ENCODE measurements around the gene ISL1. TPM values are rescaled to one million over a fixed set of nuclear protein-coding genes. Genes with fewer than 3 reads are reported as not detected.

Gene ISL1
- total and polyA plus RNA-seq, 2 of the 8 experiments (the other 6 are each of a cell fraction or from before 2014, with no cell fraction given), result 0.05 to 0.19 TPM

DNA sequence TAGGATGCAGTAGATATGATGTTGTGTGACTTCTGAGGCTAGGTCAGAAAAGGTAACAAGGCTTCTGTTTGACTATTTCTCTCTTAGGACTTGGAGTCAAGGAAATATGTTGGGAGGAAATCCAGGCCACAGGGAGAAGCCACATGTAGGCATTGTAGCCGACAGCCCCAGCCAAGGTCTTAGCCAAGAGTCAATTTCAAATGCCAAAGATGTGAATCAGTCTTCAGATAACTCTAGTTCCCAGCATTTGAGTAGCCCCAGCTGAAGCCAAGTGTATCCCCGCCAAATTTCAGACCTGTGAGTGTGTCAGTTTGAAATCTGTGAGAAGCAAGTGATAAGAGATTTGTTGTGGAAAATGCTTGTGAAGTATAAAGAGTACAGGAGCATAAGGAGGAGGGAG is 38.1 kb upstream of the ISL1 start:
- 94% methylated on average over 2 of the region's 2 CpGs; no CpG with 5 or more reads in 1 of the 2 experiments for WGBS, 2 experiments (ENCODE audit: extremely low coverage in 1 of 2, insufficient coverage in 1 of 2, insufficient read length in 1 of 2, insufficient replicate concordance in 2 of 2, low coverage in 1 of 2, low lambda C conversion rate in 2 of 2, missing lambda C conversion rate in 1 of 2)
- POLR2A ChIA-PET (ENCODE audit: partially characterized antibody), result interaction anchor here (0.6 kb wide), 1 partner anchor 752 kb away, joined by 3 read pairs; no protein-coding TSS in a partner anchor
- no peak overlapping the region for H3K27ac ChIP-seq (ENCODE audit: low read depth, low read length)
- H2BK5ac ChIP-seq (ENCODE audit: low read depth, low read length), result no peak overlapping the region
- DNase-seq (ENCODE audit: low read depth in 1 of 2, low spot score in 2 of 2) (no peak), FAIRE-seq (no peak)
- no peak overlapping the region for H4K8ac ChIP-seq (ENCODE audit: extremely low read depth, insufficient read depth, low read length)
- H3K79me2 ChIP-seq (ENCODE audit: control insufficient read depth in 1 of 2, insufficient read depth in 2 of 2, low read length in 2 of 2), result no peaks in the 10 kb centered on the region
- H3K36me3 ChIP-seq (ENCODE audit: control insufficient read depth in 2 of 4, insufficient read depth in 4 of 4, low read length in 3 of 4), result no peaks in the 10 kb centered on the region
- no peaks in the 10 kb centered on the region for H3K79me1 ChIP-seq (ENCODE audit: low read depth, low read length)
- H3K9me3 ChIP-seq (ENCODE audit: insufficient read depth in 2 of 2, low read depth in 1 of 2, low read length in 1 of 2), result peaks cover 12% of the 10 kb centered on the region in 2 experiments
- no peak overlapping the region for H4K91ac ChIP-seq (replicated peaks; ENCODE audit: insufficient read length, low read length)
- no peak overlapping the region for H3K4me3 ChIP-seq (ENCODE audit: extremely low read depth in 1 of 4, insufficient read depth in 2 of 4, low read depth in 3 of 4, low read length in 4 of 4)
- H3K23ac ChIP-seq (ENCODE audit: insufficient read length), result no peak overlapping the region
- CTCF ChIA-PET (ENCODE audit: partially characterized antibody), result interaction anchor here (0.6 to 1.2 kb wide), 2 partner anchors 351 to 382 kb away, joined by 3 to 4 read pairs; no protein-coding TSS in a partner anchor
- H4K5ac ChIP-seq (ENCODE audit: insufficient read length, low read depth, low read length), result no peak overlapping the region
- H3K14ac ChIP-seq (ENCODE audit: insufficient read length), result no peak overlapping the region
- H3K4me1 ChIP-seq (replicated peaks in 1 of 4; ENCODE audit: control insufficient read depth in 3 of 4, insufficient read depth in 4 of 4, low read length in 3 of 4), result no peaks in the 10 kb centered on the region
- H3K4ac ChIP-seq (replicated peaks; ENCODE audit: insufficient read length, low read depth, low read length), result no peak overlapping the region
- no peak overlapping the region for H2BK20ac ChIP-seq (ENCODE audit: low read length)
- H3K56ac ChIP-seq (replicated peaks; ENCODE audit: insufficient read length, low read depth, low read length), result no peak overlapping the region
- H3K27me3 ChIP-seq (replicated peaks in 1 of 4; ENCODE audit: control insufficient read depth in 3 of 4, extremely low read depth in 1 of 4, insufficient read depth in 3 of 4, low read length in 3 of 4), result peaks cover 0 to 1% (median 0%) of the 10 kb centered on the region in 4 experiments; a peak in 1 of 7 replicates
- no peak overlapping the region for H2AK5ac ChIP-seq (ENCODE audit: low read depth, low read length)
- no peak overlapping the region for H3K18ac ChIP-seq (ENCODE audit: extremely low read depth, low read length)
- H4K20me1 ChIP-seq (replicated peaks in 1 of 2; ENCODE audit: control insufficient read depth in 1 of 2, insufficient read depth in 2 of 2, low read length in 2 of 2), result no peaks in the 10 kb centered on the region
- no peak overlapping the region for H2BK12ac ChIP-seq (ENCODE audit: low read depth, low read length)
- no peak overlapping the region for H2AFZ ChIP-seq (ENCODE audit: low read length)
- H2BK120ac ChIP-seq (replicated peaks; ENCODE audit: low read depth, low read length), result no peak overlapping the region
- no peak overlapping the region for H3K9ac ChIP-seq (replicated peaks in 1 of 4; ENCODE audit: extremely low read depth in 1 of 4, low read depth in 3 of 4, low read length in 3 of 4)
- no peak overlapping the region for H3K4me2 ChIP-seq (ENCODE audit: insufficient read depth in 1 of 2, low read depth in 2 of 2, low read length in 2 of 2)
- H2BK15ac ChIP-seq (ENCODE audit: low read length), result no peak overlapping the region
- H3K23me2 ChIP-seq (ENCODE audit: low read depth, low read length), result no peaks in the 10 kb centered on the region
- no peak for TF ChIP-seq ZNF274 (IDR thresholded peaks at IDR 0.05; ENCODE audit: borderline replicate concordance, extremely low read depth, low read length)
- TF ChIP-seq SIX5 (IDR thresholded peaks at IDR 0.05; ENCODE audit: low read depth, low read length), result no peak
- TF ChIP-seq POLR2A (IDR thresholded peaks at IDR 0.05; ENCODE audit: control extremely low read depth in 1 of 2, low read depth in 2 of 2, low read length in 2 of 2), result no peak
- no peak for TF ChIP-seq CBX8 (IDR thresholded peaks at IDR 0.05; ENCODE audit: borderline replicate concordance, low read depth, low read length)
- TF ChIP-seq KDM5A (IDR thresholded peaks at IDR 0.05; ENCODE audit: low read length), result no peak
- no peak for TF ChIP-seq SRF (IDR thresholded peaks at IDR 0.05; ENCODE audit: low read depth, low read length)
- no peak for TF ChIP-seq SUZ12 (IDR thresholded peaks at IDR 0.05; ENCODE audit: low read length)
- TF ChIP-seq POU5F1 (IDR thresholded peaks at IDR 0.05; ENCODE audit: low read depth, low read length), result no peak
- TF ChIP-seq RNF2 (IDR thresholded peaks at IDR 0.05; ENCODE audit: borderline replicate concordance, low read depth, low read length, missing control alignments, poor library complexity, severe bottlenecking), result no peak
- no peak for TF ChIP-seq TAF1 (IDR thresholded peaks at IDR 0.05; ENCODE audit: low read depth, low read length)
- no peak for TF ChIP-seq GABPA (IDR thresholded peaks at IDR 0.05; ENCODE audit: borderline replicate concordance, insufficient read depth, low read length)
- TF ChIP-seq, protein P1, sequence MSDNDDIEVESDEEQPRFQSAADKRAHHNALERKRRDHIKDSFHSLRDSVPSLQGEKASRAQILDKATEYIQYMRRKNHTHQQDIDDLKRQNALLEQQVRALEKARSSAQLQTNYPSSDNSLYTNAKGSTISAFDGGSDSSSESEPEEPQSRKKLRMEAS (IDR thresholded peaks at IDR 0.05), result no peak
- no peak for TF ChIP-seq TEAD4 (IDR thresholded peaks at IDR 0.05; ENCODE audit: low read depth, low read length)
- no peak for TF ChIP-seq CBX5 (IDR thresholded peaks at IDR 0.05; ENCODE audit: low read depth, low read length)

Data from H1 (cell line).